ENCODE results near the gene HOXD12. TPM values are rescaled to one million over a fixed set of nuclear protein-coding genes. Genes with fewer than 3 reads are reported as not detected.

HOXD12 gene
- polyA plus RNA-seq, 1 donor (not counting 4 experiments of a cell fraction or from before 2014, with no cell fraction given): not detected

DNA sequence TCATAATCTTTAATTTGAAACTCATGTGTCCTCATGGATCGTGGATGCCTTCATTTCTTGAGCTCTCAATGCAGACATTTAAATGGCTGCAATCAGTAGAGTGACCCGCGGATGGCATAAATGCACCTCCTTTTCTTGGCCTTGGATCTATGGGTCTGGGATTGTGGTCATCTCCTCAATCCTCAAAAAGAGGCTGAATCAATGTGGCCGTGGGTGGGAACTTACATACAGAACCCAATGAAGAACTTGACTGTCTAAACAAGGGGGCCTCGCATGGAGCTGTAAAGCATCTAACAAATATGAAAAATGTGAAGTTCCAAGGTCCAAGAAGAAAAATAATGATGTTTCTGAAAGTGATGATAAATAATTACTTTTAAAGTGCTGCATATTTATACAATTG, 4.2 kb upstream of the HOXD12 start:
- Histone ChIP-seq H4K20me1 (ENCODE audit: control insufficient read depth, extremely low read depth, insufficient read depth, low read length) (peaks cover 6% of the 10 kb centered on the region), H3K4me1 (ENCODE audit: control insufficient read depth, extremely low read depth, insufficient read depth, low read length) (peaks cover 2% of the 10 kb centered on the region), H3K9me3 (ENCODE audit: control insufficient read depth, low read depth, low read length) (peaks cover 2% of the 10 kb centered on the region), H2AFZ (ENCODE audit: control insufficient read depth, low read length) (no peak overlapping the region), H3K4me3 (ENCODE audit: control insufficient read depth in 2 of 3, extremely low read depth in 1 of 3, insufficient read depth in 2 of 3, low read depth in 1 of 3, low read length in 3 of 3) (no peak overlapping the region), H3K27ac (ENCODE audit: control insufficient read depth, insufficient read depth, low read length) (no peak overlapping the region), H3K9ac (ENCODE audit: control insufficient read depth, extremely low read depth, insufficient read depth, low read length) (no peak overlapping the region), H3K27me3 (ENCODE audit: control insufficient read depth, extremely low read depth, insufficient read depth, low read length) (peaks cover 100% of the 10 kb centered on the region), H3K4me2 (ENCODE audit: control insufficient read depth, extremely low read depth, insufficient read depth, low read depth, low read length) (no peak overlapping the region), H3K79me2 (ENCODE audit: control insufficient read depth, insufficient read depth, low read length) (no peaks in the 10 kb centered on the region), H3K36me3 (ENCODE audit: control insufficient read depth in 2 of 2, extremely low read depth in 1 of 2, insufficient read depth in 2 of 2, low read length in 2 of 2) (no peaks in the 10 kb centered on the region), H3K9me1 (ENCODE audit: control insufficient read depth, extremely low read depth, insufficient read depth, low read length) (no peaks in the 10 kb centered on the region)
- dilution Hi-C loops (cut with MboI; ENCODE audit: extremely low pct_ligation_motif_present, low sequenced_read_pairs): no loop called here
- TF ChIP-seq, protein P1, sequence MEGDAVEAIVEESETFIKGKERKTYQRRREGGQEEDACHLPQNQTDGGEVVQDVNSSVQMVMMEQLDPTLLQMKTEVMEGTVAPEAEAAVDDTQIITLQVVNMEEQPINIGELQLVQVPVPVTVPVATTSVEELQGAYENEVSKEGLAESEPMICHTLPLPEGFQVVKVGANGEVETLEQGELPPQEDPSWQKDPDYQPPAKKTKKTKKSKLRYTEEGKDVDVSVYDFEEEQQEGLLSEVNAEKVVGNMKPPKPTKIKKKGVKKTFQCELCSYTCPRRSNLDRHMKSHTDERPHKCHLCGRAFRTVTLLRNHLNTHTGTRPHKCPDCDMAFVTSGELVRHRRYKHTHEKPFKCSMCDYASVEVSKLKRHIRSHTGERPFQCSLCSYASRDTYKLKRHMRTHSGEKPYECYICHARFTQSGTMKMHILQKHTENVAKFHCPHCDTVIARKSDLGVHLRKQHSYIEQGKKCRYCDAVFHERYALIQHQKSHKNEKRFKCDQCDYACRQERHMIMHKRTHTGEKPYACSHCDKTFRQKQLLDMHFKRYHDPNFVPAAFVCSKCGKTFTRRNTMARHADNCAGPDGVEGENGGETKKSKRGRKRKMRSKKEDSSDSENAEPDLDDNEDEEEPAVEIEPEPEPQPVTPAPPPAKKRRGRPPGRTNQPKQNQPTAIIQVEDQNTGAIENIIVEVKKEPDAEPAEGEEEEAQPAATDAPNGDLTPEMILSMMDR (optimal IDR thresholded peaks at IDR 0.05 in 1 of 3, IDR thresholded peaks at IDR 0.05 in 1 of 3, conservative IDR thresholded peaks at IDR 0.05 in 1 of 3; ENCODE audit: extremely low read depth in 1 of 3, insufficient read depth in 2 of 3, low read length in 3 of 3): no peak
- no peak for TF ChIP-seq EZH2 (IDR thresholded peaks at IDR 0.05; ENCODE audit: low read length)
- FAIRE-seq (no peak), DNase-seq (ENCODE audit: low read depth, low spot score) (no peak)

GRCh38 chr2:176096243-176096985, 3.2 kb upstream of the HOXD12 start:
- peak overlapping the region; percentile 7 for H3K4me2 ChIP-seq (ENCODE audit: control insufficient read depth, extremely low read depth, insufficient read depth, low read depth, low read length)
- FAIRE-seq (no peak), DNase-seq (ENCODE audit: low read depth, low spot score) (no peak)
- peaks cover 2% of the 10 kb centered on the region for H3K9me3 ChIP-seq (ENCODE audit: control insufficient read depth, low read depth, low read length)
- peaks cover 2% of the 10 kb centered on the region for H3K4me1 ChIP-seq (ENCODE audit: control insufficient read depth, extremely low read depth, insufficient read depth, low read length)
- H3K9me1 ChIP-seq (ENCODE audit: control insufficient read depth, extremely low read depth, insufficient read depth, low read length): no peaks in the 10 kb centered on the region
- H4K20me1 ChIP-seq (ENCODE audit: control insufficient read depth, extremely low read depth, insufficient read depth, low read length): peaks cover 3% of the 10 kb centered on the region
- H2AFZ ChIP-seq (ENCODE audit: control insufficient read depth, low read length): no peak overlapping the region
- no peak overlapping the region for H3K4me3 ChIP-seq (ENCODE audit: control insufficient read depth in 2 of 3, extremely low read depth in 1 of 3, insufficient read depth in 2 of 3, low read depth in 1 of 3, low read length in 3 of 3)
- H3K27ac ChIP-seq (ENCODE audit: control insufficient read depth, insufficient read depth, low read length): no peak overlapping the region
- TF ChIP-seq EZH2 (IDR thresholded peaks at IDR 0.05; ENCODE audit: low read length): peak; percentile 16
- TF ChIP-seq, protein P1 (optimal IDR thresholded peaks at IDR 0.05 in 1 of 3, IDR thresholded peaks at IDR 0.05 in 1 of 3, conservative IDR thresholded peaks at IDR 0.05 in 1 of 3; ENCODE audit: extremely low read depth in 1 of 3, insufficient read depth in 2 of 3, low read length in 3 of 3): no peak
- no peaks in the 10 kb centered on the region for H3K36me3 ChIP-seq (ENCODE audit: control insufficient read depth in 2 of 2, extremely low read depth in 1 of 2, insufficient read depth in 2 of 2, low read length in 2 of 2)
- H3K79me2 ChIP-seq (ENCODE audit: control insufficient read depth, insufficient read depth, low read length): no peaks in the 10 kb centered on the region
- H3K9ac ChIP-seq (ENCODE audit: control insufficient read depth, extremely low read depth, insufficient read depth, low read length): no peak overlapping the region
- H3K27me3 ChIP-seq (ENCODE audit: control insufficient read depth, extremely low read depth, insufficient read depth, low read length): peaks cover 100% of the 10 kb centered on the region
- dilution Hi-C loops (cut with MboI; ENCODE audit: extremely low pct_ligation_motif_present, low sequenced_read_pairs): no loop called here

Data from keratinocyte (primary cell).